Measurements from ENCODE around the gene DENND4A. TPM values are rescaled to one million over a fixed set of nuclear protein-coding genes. Genes with fewer than 3 reads are reported as not detected.
"Not testable (repeated sequence)": the region's sequence is repeated elsewhere in the genome, so short reads cannot be mapped to it uniquely, and the experiment has no call there.

DENND4A gene
- polyA plus RNA-seq, 2 donors: 2.6 to 3.2 TPM

GRCh38 chr15:65790694-65791334, 1.3 kb downstream of the DENND4A start:
- no peaks in the 10 kb centered on the region for H3K4me1 ChIP-seq (ENCODE audit: control insufficient read depth in 2 of 2, insufficient read depth in 2 of 2, low read length in 1 of 2)

GRCh38 chr15:65789759-65790425, 2.2 kb downstream of the DENND4A start:
- H3K27ac ChIP-seq (ENCODE audit: low read depth in 2 of 2, low read length in 1 of 2): no peak overlapping the region

More at GRCh38 chr15:65790694-65791334, 1.3 kb downstream of the DENND4A start:
- Histone ChIP-seq H3K27me3 (ENCODE audit: control insufficient read depth in 1 of 2, insufficient read depth in 2 of 2, low read length in 2 of 2) (no peaks in the 10 kb centered on the region), H3K4me3 (ENCODE audit: low read depth in 1 of 2, low read length in 2 of 2) (peak overlapping the region; percentile 77 to 95), H3K36me3 (ENCODE audit: control insufficient read depth in 2 of 2, insufficient read depth in 2 of 2, low read length in 1 of 2) (no peaks in the 10 kb centered on the region), H3K9me3 (ENCODE audit: control insufficient read depth in 2 of 2, insufficient read depth in 1 of 2, low read depth in 1 of 2, low read length in 1 of 2) (no peaks in the 10 kb centered on the region), H3K27ac (ENCODE audit: low read depth in 2 of 2, low read length in 1 of 2) (peak overlapping the region in 1 of 2 donors; percentile 98)
- 4% methylated on average over 14 of the region's 14 CpGs for WGBS, 2 donors

GRCh38 chr15:65789105-65789504, 3.0 kb downstream of the DENND4A start:
- Histone ChIP-seq H3K27me3 (ENCODE audit: control insufficient read depth in 1 of 2, insufficient read depth in 2 of 2, low read length in 2 of 2) (no peaks in the 10 kb centered on the region), H3K36me3 (ENCODE audit: control insufficient read depth in 2 of 2, insufficient read depth in 2 of 2, low read length in 1 of 2) (no peaks in the 10 kb centered on the region), H3K4me3 (ENCODE audit: low read depth in 1 of 2, low read length in 2 of 2) (no peak overlapping the region), H3K27ac (ENCODE audit: low read depth in 2 of 2, low read length in 1 of 2) (no peak overlapping the region), H3K4me1 (ENCODE audit: control insufficient read depth in 2 of 2, insufficient read depth in 2 of 2, low read length in 1 of 2) (no peaks in the 10 kb centered on the region), H3K9me3 (ENCODE audit: control insufficient read depth in 2 of 2, insufficient read depth in 1 of 2, low read depth in 1 of 2, low read length in 1 of 2) (no peaks in the 10 kb centered on the region)
- WGBS, 2 donors: 89 to 93% methylated on average over 3 of the region's 3 CpGs

More at GRCh38 chr15:65789759-65790425, 2.2 kb downstream of the DENND4A start:
- no peaks in the 10 kb centered on the region for H3K36me3 ChIP-seq (ENCODE audit: control insufficient read depth in 2 of 2, insufficient read depth in 2 of 2, low read length in 1 of 2)
- no peaks in the 10 kb centered on the region for H3K4me1 ChIP-seq (ENCODE audit: control insufficient read depth in 2 of 2, insufficient read depth in 2 of 2, low read length in 1 of 2)
- H3K27me3 ChIP-seq (ENCODE audit: control insufficient read depth in 1 of 2, insufficient read depth in 2 of 2, low read length in 2 of 2): no peaks in the 10 kb centered on the region
- WGBS, 2 donors: 73 to 84% methylated on average over 10 of the region's 10 CpGs
- no peaks in the 10 kb centered on the region for H3K9me3 ChIP-seq (ENCODE audit: control insufficient read depth in 2 of 2, insufficient read depth in 1 of 2, low read depth in 1 of 2, low read length in 1 of 2)
- no peak overlapping the region for H3K4me3 ChIP-seq (ENCODE audit: low read depth in 1 of 2, low read length in 2 of 2)

GRCh38 chr15:65787260-65787659, 4.8 kb downstream of the DENND4A start:
- H3K9me3 ChIP-seq (ENCODE audit: control insufficient read depth in 2 of 2, insufficient read depth in 1 of 2, low read depth in 1 of 2, low read length in 1 of 2): no peaks in the 10 kb centered on the region
- no peaks in the 10 kb centered on the region for H3K36me3 ChIP-seq (ENCODE audit: control insufficient read depth in 2 of 2, insufficient read depth in 2 of 2, low read length in 1 of 2)
- no peak overlapping the region for H3K27ac ChIP-seq (ENCODE audit: low read depth in 2 of 2, low read length in 1 of 2)
- no peaks in the 10 kb centered on the region for H3K4me1 ChIP-seq (ENCODE audit: control insufficient read depth in 2 of 2, insufficient read depth in 2 of 2, low read length in 1 of 2)
- 42 to 49% methylated on average over 2 of the region's 2 CpGs for WGBS, 2 donors
- no peaks in the 10 kb centered on the region for H3K27me3 ChIP-seq (ENCODE audit: control insufficient read depth in 1 of 2, insufficient read depth in 2 of 2, low read length in 2 of 2)
- H3K4me3 ChIP-seq (ENCODE audit: low read depth in 1 of 2, low read length in 2 of 2): no peak overlapping the region

- Histone ChIP-seq H3K4me1 (ENCODE audit: control insufficient read depth in 2 of 2, insufficient read depth in 2 of 2, low read length in 1 of 2) (no peaks in the 10 kb centered on the region), H3K9me3 (ENCODE audit: control insufficient read depth in 2 of 2, insufficient read depth in 1 of 2, low read depth in 1 of 2, low read length in 1 of 2) (no peaks in the 10 kb centered on the region), H3K27ac (ENCODE audit: low read depth in 2 of 2, low read length in 1 of 2) (no peak overlapping the region), H3K27me3 (ENCODE audit: control insufficient read depth in 1 of 2, insufficient read depth in 2 of 2, low read length in 2 of 2) (no peaks in the 10 kb centered on the region), H3K4me3 (ENCODE audit: low read depth in 1 of 2, low read length in 2 of 2) (no peak overlapping the region), H3K36me3 (ENCODE audit: control insufficient read depth in 2 of 2, insufficient read depth in 2 of 2, low read length in 1 of 2) (no peaks in the 10 kb centered on the region)
- 85 to 93% methylated on average over 6 of the region's 6 CpGs for WGBS, 2 donors
Observed at GRCh38 chr15:65785151-65785550, 6.9 kb downstream of the DENND4A start.

GRCh38 chr15:65783872-65784271, 8.2 kb downstream of the DENND4A start:
- Histone ChIP-seq H3K27ac (ENCODE audit: low read depth in 2 of 2, low read length in 1 of 2) (no peak overlapping the region), H3K4me1 (ENCODE audit: control insufficient read depth in 2 of 2, insufficient read depth in 2 of 2, low read length in 1 of 2) (no peaks in the 10 kb centered on the region)
- WGBS, 2 donors: 63 to 93% methylated on average over 5 of the region's 5 CpGs

GRCh38 chr15:65782096-65782495, 10.0 kb downstream of the DENND4A start:
- Histone ChIP-seq H3K27me3 (ENCODE audit: control insufficient read depth in 1 of 2, insufficient read depth in 2 of 2, low read length in 2 of 2) (no peaks in the 10 kb centered on the region), H3K4me3 (ENCODE audit: low read depth in 1 of 2, low read length in 2 of 2) (no peak overlapping the region), H3K4me1 (ENCODE audit: control insufficient read depth in 2 of 2, insufficient read depth in 2 of 2, low read length in 1 of 2) (no peaks in the 10 kb centered on the region), H3K27ac (ENCODE audit: low read depth in 2 of 2, low read length in 1 of 2) (no peak overlapping the region), H3K36me3 (ENCODE audit: control insufficient read depth in 2 of 2, insufficient read depth in 2 of 2, low read length in 1 of 2) (no peaks in the 10 kb centered on the region), H3K9me3 (ENCODE audit: control insufficient read depth in 2 of 2, insufficient read depth in 1 of 2, low read depth in 1 of 2, low read length in 1 of 2) (no peaks in the 10 kb centered on the region)
- 80 to 92% methylated on average over 5 of the region's 5 CpGs for WGBS, 2 donors

More at GRCh38 chr15:65783872-65784271, 8.2 kb downstream of the DENND4A start:
- H3K4me3 ChIP-seq (ENCODE audit: low read depth in 1 of 2, low read length in 2 of 2): no peak overlapping the region
- no peaks in the 10 kb centered on the region for H3K9me3 ChIP-seq (ENCODE audit: control insufficient read depth in 2 of 2, insufficient read depth in 1 of 2, low read depth in 1 of 2, low read length in 1 of 2)
- no peaks in the 10 kb centered on the region for H3K27me3 ChIP-seq (ENCODE audit: control insufficient read depth in 1 of 2, insufficient read depth in 2 of 2, low read length in 2 of 2)
- H3K36me3 ChIP-seq (ENCODE audit: control insufficient read depth in 2 of 2, insufficient read depth in 2 of 2, low read length in 1 of 2): no peaks in the 10 kb centered on the region

- H3K4me1 ChIP-seq (ENCODE audit: control insufficient read depth in 2 of 2, insufficient read depth in 2 of 2, low read length in 1 of 2); H3K9me3 ChIP-seq (ENCODE audit: control insufficient read depth in 2 of 2, insufficient read depth in 1 of 2, low read depth in 1 of 2, low read length in 1 of 2); H3K27ac ChIP-seq (ENCODE audit: low read depth in 2 of 2, low read length in 1 of 2); H3K36me3 ChIP-seq (ENCODE audit: control insufficient read depth in 2 of 2, insufficient read depth in 2 of 2, low read length in 1 of 2); H3K4me3 ChIP-seq (ENCODE audit: low read depth in 1 of 2, low read length in 2 of 2); H3K27me3 ChIP-seq (ENCODE audit: control insufficient read depth in 1 of 2, insufficient read depth in 2 of 2, low read length in 2 of 2): not testable (repeated sequence)
- WGBS, 2 donors: 82 to 90% methylated on average over 9 of the region's 9 CpGs
Observed at GRCh38 chr15:65778701-65779100, 13.4 kb downstream of the DENND4A start.

- H3K27ac ChIP-seq (ENCODE audit: low read depth in 2 of 2, low read length in 1 of 2): no peak overlapping the region
- no peak overlapping the region for H3K4me3 ChIP-seq (ENCODE audit: low read depth in 1 of 2, low read length in 2 of 2)
- H3K36me3 ChIP-seq (ENCODE audit: control insufficient read depth in 2 of 2, insufficient read depth in 2 of 2, low read length in 1 of 2): no peaks in the 10 kb centered on the region
- H3K4me1 ChIP-seq (ENCODE audit: control insufficient read depth in 2 of 2, insufficient read depth in 2 of 2, low read length in 1 of 2): no peaks in the 10 kb centered on the region
- H3K27me3 ChIP-seq (ENCODE audit: control insufficient read depth in 1 of 2, insufficient read depth in 2 of 2, low read length in 2 of 2): no peaks in the 10 kb centered on the region
- no peaks in the 10 kb centered on the region for H3K9me3 ChIP-seq (ENCODE audit: control insufficient read depth in 2 of 2, insufficient read depth in 1 of 2, low read depth in 1 of 2, low read length in 1 of 2)
- 71 to 81% methylated on average over 2 of the region's 2 CpGs for WGBS, 2 donors
Observed at GRCh38 chr15:65778269-65778668, 13.8 kb downstream of the DENND4A start.

- Histone ChIP-seq H3K27ac (ENCODE audit: low read depth in 2 of 2, low read length in 1 of 2) (no peak overlapping the region), H3K27me3 (ENCODE audit: control insufficient read depth in 1 of 2, insufficient read depth in 2 of 2, low read length in 2 of 2) (no peaks in the 10 kb centered on the region), H3K4me1 (ENCODE audit: control insufficient read depth in 2 of 2, insufficient read depth in 2 of 2, low read length in 1 of 2) (no peaks in the 10 kb centered on the region), H3K9me3 (ENCODE audit: control insufficient read depth in 2 of 2, insufficient read depth in 1 of 2, low read depth in 1 of 2, low read length in 1 of 2) (no peaks in the 10 kb centered on the region), H3K4me3 (ENCODE audit: low read depth in 1 of 2, low read length in 2 of 2) (no peak overlapping the region), H3K36me3 (ENCODE audit: control insufficient read depth in 2 of 2, insufficient read depth in 2 of 2, low read length in 1 of 2) (no peaks in the 10 kb centered on the region)
- 89 to 96% methylated on average over 6 of the region's 6 CpGs for WGBS, 2 donors
Observed at GRCh38 chr15:65777843-65778242, 14.2 kb downstream of the DENND4A start.
